ENCODE data around the gene CRYGN.

GRCh38 chr7:151400626-151401315 lies 39.2 kb downstream of the CRYGN start:
- TF ChIP-seq POLR2A (IDR thresholded peaks at IDR 0.05) (no peak), CTCF (IDR thresholded peaks at IDR 0.05) (no peak)

Data from stomach (tissue), 4 donors.